Lower leg skin (tissue), 4 donors: ENCODE measurements around the gene PHLPP1. TPM values are rescaled to one million over a fixed set of nuclear protein-coding genes. Genes with fewer than 3 reads are reported as not detected.

Experiments
- DNase-seq, 2 donors: peaks; one replicate each; pipeline ENCODE4 v3.0.0-alpha.2; 2019; ENCODE audit warnings: low spot score in 2 of 2
- H3K4me3 ChIP-seq: fragments of 200-600 bp; sonication (generic); 2 replicates; pipeline ENCODE4 v1.5.1; 2017; ENCODE audit warnings: mild to moderate bottlenecking, low read depth; ENCODE audit not compliant: poor library complexity, severe bottlenecking
- POLR2A ChIP-seq, 2 donors: fragments of 450-650 bp; IDR thresholded peaks; one replicate each; pipeline ENCODE4 v1.6.1; 2016 to 2017; ENCODE audit warnings: antibody characterized with exemption in 2 of 2, mild to moderate bottlenecking in 1 of 2, moderate library complexity in 1 of 2
- WGBS, 2 donors: methylation state at CpG; one replicate each; pipeline ENCODE4 v1.1.5; 2018; 5-methylcytosine and 5-hydroxymethylcytosine counted together
- intact Hi-C: fragments of 100-400 bp; cut with DNase I; formaldehyde crosslinking; loops from one replicate; pipeline ENCODE4 v1.15.0; 2023; ENCODE audit warnings: low total_unique reads
- total RNA-seq, 4 donors: library from RNA; depleted of rRNA; stranded (reverse); fragments of >200 nt; gene quantifications; one replicate each; pipeline ENCODE4 v1.1.0, GENCODE V29; 2016
- TF ChIP-seq, protein P1 (sequence below), 3 donors: fragments of 450-650 bp; IDR thresholded peaks; one replicate each; pipeline ENCODE4 v1.5.1; 2016; ENCODE audit warnings: antibody characterized with exemption in 3 of 3, mild to moderate bottlenecking in 3 of 3, moderate library complexity in 2 of 3

The PHLPP1 gene
- total RNA-seq, 4 donors from 2014 or later: 27.3 to 38.5 (median 33.1) TPM

DNA sequence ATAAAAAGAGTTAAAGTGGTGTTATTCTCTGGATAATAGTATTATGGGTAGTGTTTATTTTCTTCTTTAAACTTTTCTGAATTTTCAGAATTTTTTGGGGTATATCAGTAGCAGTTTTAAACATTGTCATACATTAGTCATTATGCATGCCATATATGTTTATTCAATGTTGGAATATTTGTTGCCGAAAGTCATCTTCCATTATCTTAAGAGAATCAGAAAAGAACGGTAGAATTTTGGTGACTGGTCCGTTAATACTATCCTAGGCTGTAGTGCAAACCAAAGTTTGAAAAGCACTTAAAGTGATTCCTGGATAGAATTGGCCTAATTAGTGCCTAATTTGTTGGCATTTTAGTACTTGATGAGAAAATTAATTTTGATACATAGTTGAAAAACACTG is 244.1 kb downstream of the PHLPP1 start:
- TF ChIP-seq, protein P1, sequence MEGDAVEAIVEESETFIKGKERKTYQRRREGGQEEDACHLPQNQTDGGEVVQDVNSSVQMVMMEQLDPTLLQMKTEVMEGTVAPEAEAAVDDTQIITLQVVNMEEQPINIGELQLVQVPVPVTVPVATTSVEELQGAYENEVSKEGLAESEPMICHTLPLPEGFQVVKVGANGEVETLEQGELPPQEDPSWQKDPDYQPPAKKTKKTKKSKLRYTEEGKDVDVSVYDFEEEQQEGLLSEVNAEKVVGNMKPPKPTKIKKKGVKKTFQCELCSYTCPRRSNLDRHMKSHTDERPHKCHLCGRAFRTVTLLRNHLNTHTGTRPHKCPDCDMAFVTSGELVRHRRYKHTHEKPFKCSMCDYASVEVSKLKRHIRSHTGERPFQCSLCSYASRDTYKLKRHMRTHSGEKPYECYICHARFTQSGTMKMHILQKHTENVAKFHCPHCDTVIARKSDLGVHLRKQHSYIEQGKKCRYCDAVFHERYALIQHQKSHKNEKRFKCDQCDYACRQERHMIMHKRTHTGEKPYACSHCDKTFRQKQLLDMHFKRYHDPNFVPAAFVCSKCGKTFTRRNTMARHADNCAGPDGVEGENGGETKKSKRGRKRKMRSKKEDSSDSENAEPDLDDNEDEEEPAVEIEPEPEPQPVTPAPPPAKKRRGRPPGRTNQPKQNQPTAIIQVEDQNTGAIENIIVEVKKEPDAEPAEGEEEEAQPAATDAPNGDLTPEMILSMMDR (IDR thresholded peaks at IDR 0.05): no peak
- TF ChIP-seq POLR2A (IDR thresholded peaks at IDR 0.05): no peak
- 97 to 98% methylated on average over 3 of the region's 3 CpGs for WGBS, 2 donors
- DNase-seq: no peak
- intact Hi-C loops: no loop called here
- H3K4me3 ChIP-seq: no peak overlapping the region

DNA sequence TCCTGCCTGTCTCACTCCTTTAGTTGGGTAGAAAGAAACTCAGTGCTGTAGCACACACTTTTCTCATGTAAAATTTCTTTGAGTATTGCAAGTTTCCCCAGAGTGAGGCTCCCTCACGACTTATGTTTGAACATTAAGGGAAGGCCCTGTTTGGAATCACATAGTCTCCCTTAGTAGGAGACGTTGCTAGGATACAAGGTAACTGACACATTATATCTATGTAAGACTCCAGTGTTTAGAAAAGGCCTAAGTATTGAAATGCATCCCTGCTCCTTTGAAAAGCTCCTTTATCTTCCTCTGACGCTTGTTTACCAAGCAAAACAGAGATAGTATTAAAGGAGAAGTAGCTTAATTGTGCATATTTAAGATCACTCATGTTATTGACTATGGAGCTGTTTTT is 248.2 kb downstream of the PHLPP1 start:
- no peak for DNase-seq
- 73 to 77% methylated on average over 3 of the region's 3 CpGs for WGBS, 2 donors
- intact Hi-C loops: no loop called here

DNA sequence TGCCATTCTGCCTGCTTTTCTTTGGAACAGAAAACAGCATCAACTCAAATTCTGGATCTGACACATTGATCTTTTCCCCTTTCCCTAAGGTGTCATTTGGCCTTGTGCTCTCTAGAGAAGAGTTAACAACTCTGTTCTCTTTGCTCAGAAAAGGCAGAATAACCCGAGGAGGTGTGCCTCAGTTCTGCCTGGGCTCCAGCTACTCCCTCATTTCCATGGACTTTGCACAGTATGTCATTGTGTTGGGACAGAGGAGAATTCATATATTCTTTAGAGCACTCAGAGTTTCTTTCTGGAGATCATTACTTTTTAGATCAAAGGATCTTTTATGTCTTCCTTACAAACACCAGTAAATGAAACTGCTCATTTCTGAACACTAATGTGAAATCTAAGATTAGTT is 249.1 kb downstream of the PHLPP1 start:
- WGBS, 2 donors: 58 to 65% methylated on average over 1 of the region's 1 CpG
- TF ChIP-seq, protein P1 (IDR thresholded peaks at IDR 0.05): no peak
- TF ChIP-seq POLR2A (IDR thresholded peaks at IDR 0.05): no peak
- DNase-seq: no peak
- no peak overlapping the region for H3K4me3 ChIP-seq
- intact Hi-C loops: no loop called here

More for the DNA sequence above, 248.2 kb downstream of the PHLPP1 start:
- H3K4me3 ChIP-seq: no peak overlapping the region
- TF ChIP-seq, protein P1 (IDR thresholded peaks at IDR 0.05): no peak
- no peak for TF ChIP-seq POLR2A (IDR thresholded peaks at IDR 0.05)

DNA sequence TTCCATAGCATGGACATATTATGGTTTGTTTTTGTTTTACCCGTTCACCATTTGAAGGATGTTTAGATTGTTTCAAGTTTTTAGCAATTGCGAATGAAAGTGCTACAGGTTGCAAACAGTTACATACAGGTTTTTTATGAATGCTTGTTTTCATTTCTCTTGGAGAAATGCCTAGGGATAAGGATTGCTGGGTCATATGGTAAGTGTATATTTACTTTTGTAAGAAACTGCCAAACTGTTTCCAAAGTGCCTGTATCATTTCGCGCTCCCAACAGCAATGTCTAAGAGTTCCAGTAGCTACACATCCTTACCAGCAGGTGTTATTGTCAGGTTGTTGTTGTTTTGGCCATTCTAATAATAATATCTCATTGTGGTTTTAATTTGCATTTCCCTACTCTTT is 251.7 kb downstream of the PHLPP1 start:
- DNase-seq: no peak
- no peak for TF ChIP-seq POLR2A (IDR thresholded peaks at IDR 0.05)
- TF ChIP-seq, protein P1 (IDR thresholded peaks at IDR 0.05): no peak
- intact Hi-C loops: no loop called here
- 93 to 94% methylated on average over 4 of the region's 4 CpGs for WGBS, 2 donors
- H3K4me3 ChIP-seq: no peak overlapping the region

DNA sequence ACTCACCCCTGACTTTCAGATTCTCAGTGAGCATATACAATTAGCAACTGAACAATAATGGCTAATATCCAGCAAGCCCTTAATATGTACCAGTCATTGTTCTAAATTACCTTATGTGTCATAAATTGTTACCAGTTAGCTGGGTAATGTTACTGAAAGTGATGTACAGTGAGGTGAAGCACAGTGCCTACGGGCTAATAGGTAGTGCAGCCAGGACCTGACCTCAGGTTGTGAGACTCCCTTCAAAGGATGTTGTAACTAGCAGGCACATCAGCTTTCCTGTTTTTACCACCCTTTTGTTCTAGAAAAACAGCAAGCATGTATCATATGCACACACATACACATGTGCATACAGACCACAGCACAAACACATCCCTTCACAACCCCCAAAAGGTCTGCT is 258.3 kb downstream of the PHLPP1 start:
- no peak overlapping the region for H3K4me3 ChIP-seq
- 92 to 96% methylated on average over 1 of the region's 1 CpG for WGBS, 2 donors
- no peak for TF ChIP-seq POLR2A (IDR thresholded peaks at IDR 0.05)
- TF ChIP-seq, protein P1 (IDR thresholded peaks at IDR 0.05): no peak
- intact Hi-C loops: loop anchor here (10.0 kb wide), 2 partner anchors 259 to 389 kb away; partner anchors contain the start of gene PHLPP1
- DNase-seq: no peak

DNA sequence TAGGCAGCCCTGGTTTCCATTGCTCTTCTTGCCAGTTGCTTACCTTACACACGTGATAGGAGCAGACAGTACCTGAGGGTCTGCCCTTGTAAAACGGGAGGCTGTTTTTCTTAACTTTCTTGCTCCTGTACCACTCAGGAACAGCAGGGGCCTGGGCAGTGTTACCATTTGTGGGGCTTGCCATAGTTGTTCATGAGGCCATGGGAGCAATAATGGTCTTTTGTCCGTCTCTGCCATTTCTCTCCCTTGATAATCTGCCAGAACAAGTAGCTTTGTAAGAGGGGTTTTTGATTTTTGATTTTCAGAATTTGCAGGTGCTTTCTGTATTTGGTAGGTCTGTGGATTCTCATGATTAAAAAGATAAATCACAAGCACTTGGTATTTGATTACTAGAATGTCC is 259.0 kb downstream of the PHLPP1 start:
- 65 to 67% methylated on average over 3 of the region's 3 CpGs for WGBS, 2 donors
- no peak overlapping the region for H3K4me3 ChIP-seq
- TF ChIP-seq POLR2A (IDR thresholded peaks at IDR 0.05): no peak
- TF ChIP-seq, protein P1 (IDR thresholded peaks at IDR 0.05): no peak
- DNase-seq: no peak
- intact Hi-C loops: loop anchor here (10.0 kb wide), 2 partner anchors 260 to 390 kb away; partner anchors contain the start of gene PHLPP1
